ENCODE data around the gene GPBAR1. TPM values are rescaled to one million over a fixed set of nuclear protein-coding genes. Genes with fewer than 3 reads are reported as not detected.

GPBAR1 gene
- total and polyA plus RNA-seq, 4 donors, result 0.42 to 2.7 (median 1.8) TPM

GRCh38 chr2:218278531-218279360 is 17.9 kb downstream of the GPBAR1 start:
- Histone ChIP-seq H3K36me3 (ENCODE audit: control insufficient read depth in 4 of 4, insufficient read depth in 3 of 4, low read depth in 1 of 4, low read length in 3 of 4) (peaks cover 28 to 65% (median 59%) of the 10 kb centered on the region in 4 donors), H3K27ac (ENCODE audit: low read depth in 1 of 2, low read length in 2 of 2) (no peak overlapping the region), H3K4me1 (ENCODE audit: control insufficient read depth in 4 of 4, insufficient read depth in 4 of 4, low read length in 3 of 4) (peaks cover 2 to 25% (median 20%) of the 10 kb centered on the region in 4 donors), H3K4me3 (ENCODE audit: low read depth in 1 of 3, low read length in 3 of 3) (no peak overlapping the region), H3K9me3 (ENCODE audit: control insufficient read depth in 4 of 4, low read length in 3 of 4) (no peaks in the 10 kb centered on the region), H3K9ac (ENCODE audit: low read depth in 1 of 2, low read length in 2 of 2) (no peak overlapping the region), H3K27me3 (ENCODE audit: control insufficient read depth in 4 of 4, insufficient read depth in 4 of 4, low read length in 3 of 4) (no peaks in the 10 kb centered on the region)
- TF ChIP-seq FOXA2 (IDR thresholded peaks at IDR 0.05), result no peak
- no peak for TF ChIP-seq NR2F2 (IDR thresholded peaks at IDR 0.05)
- TF ChIP-seq, protein P1, sequence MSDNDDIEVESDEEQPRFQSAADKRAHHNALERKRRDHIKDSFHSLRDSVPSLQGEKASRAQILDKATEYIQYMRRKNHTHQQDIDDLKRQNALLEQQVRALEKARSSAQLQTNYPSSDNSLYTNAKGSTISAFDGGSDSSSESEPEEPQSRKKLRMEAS (IDR thresholded peaks at IDR 0.05), result no peak
- TF ChIP-seq YY1 (IDR thresholded peaks at IDR 0.05), result no peak
- no peak for TF ChIP-seq HNF4G (IDR thresholded peaks at IDR 0.05)
- TF ChIP-seq TAF1 (conservative IDR thresholded peaks at IDR 0.05), result no peak
- TF ChIP-seq SP1 (IDR thresholded peaks at IDR 0.05), result no peak
- TF ChIP-seq EGR1 (IDR thresholded peaks at IDR 0.05; ENCODE audit: low read depth in 2 of 2), result no peak
- no peak for TF ChIP-seq HNF4A (conservative IDR thresholded peaks at IDR 0.05)
- TF ChIP-seq, protein P2, sequence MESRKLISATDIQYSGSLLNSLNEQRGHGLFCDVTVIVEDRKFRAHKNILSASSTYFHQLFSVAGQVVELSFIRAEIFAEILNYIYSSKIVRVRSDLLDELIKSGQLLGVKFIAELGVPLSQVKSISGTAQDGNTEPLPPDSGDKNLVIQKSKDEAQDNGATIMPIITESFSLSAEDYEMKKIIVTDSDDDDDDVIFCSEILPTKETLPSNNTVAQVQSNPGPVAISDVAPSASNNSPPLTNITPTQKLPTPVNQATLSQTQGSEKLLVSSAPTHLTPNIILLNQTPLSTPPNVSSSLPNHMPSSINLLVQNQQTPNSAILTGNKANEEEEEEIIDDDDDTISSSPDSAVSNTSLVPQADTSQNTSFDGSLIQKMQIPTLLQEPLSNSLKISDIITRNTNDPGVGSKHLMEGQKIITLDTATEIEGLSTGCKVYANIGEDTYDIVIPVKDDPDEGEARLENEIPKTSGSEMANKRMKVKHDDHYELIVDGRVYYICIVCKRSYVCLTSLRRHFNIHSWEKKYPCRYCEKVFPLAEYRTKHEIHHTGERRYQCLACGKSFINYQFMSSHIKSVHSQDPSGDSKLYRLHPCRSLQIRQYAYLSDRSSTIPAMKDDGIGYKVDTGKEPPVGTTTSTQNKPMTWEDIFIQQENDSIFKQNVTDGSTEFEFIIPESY (IDR thresholded peaks at IDR 0.05), result no peak
- TF ChIP-seq, protein P3, sequence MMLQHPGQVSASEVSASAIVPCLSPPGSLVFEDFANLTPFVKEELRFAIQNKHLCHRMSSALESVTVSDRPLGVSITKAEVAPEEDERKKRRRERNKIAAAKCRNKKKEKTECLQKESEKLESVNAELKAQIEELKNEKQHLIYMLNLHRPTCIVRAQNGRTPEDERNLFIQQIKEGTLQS (IDR thresholded peaks at IDR 0.05), result no peak
- TF ChIP-seq, protein P4, sequence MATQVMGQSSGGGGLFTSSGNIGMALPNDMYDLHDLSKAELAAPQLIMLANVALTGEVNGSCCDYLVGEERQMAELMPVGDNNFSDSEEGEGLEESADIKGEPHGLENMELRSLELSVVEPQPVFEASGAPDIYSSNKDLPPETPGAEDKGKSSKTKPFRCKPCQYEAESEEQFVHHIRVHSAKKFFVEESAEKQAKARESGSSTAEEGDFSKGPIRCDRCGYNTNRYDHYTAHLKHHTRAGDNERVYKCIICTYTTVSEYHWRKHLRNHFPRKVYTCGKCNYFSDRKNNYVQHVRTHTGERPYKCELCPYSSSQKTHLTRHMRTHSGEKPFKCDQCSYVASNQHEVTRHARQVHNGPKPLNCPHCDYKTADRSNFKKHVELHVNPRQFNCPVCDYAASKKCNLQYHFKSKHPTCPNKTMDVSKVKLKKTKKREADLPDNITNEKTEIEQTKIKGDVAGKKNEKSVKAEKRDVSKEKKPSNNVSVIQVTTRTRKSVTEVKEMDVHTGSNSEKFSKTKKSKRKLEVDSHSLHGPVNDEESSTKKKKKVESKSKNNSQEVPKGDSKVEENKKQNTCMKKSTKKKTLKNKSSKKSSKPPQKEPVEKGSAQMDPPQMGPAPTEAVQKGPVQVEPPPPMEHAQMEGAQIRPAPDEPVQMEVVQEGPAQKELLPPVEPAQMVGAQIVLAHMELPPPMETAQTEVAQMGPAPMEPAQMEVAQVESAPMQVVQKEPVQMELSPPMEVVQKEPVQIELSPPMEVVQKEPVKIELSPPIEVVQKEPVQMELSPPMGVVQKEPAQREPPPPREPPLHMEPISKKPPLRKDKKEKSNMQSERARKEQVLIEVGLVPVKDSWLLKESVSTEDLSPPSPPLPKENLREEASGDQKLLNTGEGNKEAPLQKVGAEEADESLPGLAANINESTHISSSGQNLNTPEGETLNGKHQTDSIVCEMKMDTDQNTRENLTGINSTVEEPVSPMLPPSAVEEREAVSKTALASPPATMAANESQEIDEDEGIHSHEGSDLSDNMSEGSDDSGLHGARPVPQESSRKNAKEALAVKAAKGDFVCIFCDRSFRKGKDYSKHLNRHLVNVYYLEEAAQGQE (IDR thresholded peaks at IDR 0.05), result no peak
- TF ChIP-seq JUND (IDR thresholded peaks at IDR 0.05), result no peak
- TF ChIP-seq CTCF (IDR thresholded peaks at IDR 0.05; ENCODE audit: low read depth, low read length, missing input control), result no peak
- TF ChIP-seq GABPA (IDR thresholded peaks at IDR 0.05 in 1 of 2, conservative IDR thresholded peaks at IDR 0.05 in 1 of 2), result no peak
- TF ChIP-seq RAD21 (IDR thresholded peaks at IDR 0.05), result no peak
- TF ChIP-seq RXRA (IDR thresholded peaks at IDR 0.05), result no peak
- no peak for TF ChIP-seq FOXA1 (IDR thresholded peaks at IDR 0.05)
- no peak for DNase-seq (ENCODE audit: low spot score)
- WGBS, result 84% methylated on average over 16 of the region's 16 CpGs

Measured in liver (tissue), 9 donors.